PFSK-1 (cell line): ENCODE measurements around the gene QDPR.

Experiments used
- FOXP2 ChIP-seq: optimal IDR thresholded peaks from 2 replicates; pipeline ENCODE3; 2011; ENCODE audit warnings: borderline replicate concordance, control low read depth, inconsistent platforms; ENCODE audit not compliant: insufficient read depth; ENCODE audit errors: extremely low read length, extremely low read depth
- POLR2AphosphoS5 ChIP-seq: IDR thresholded peaks from 2 replicates; pipeline ENCODE4 v1.6.1; 2012; ENCODE audit warnings: low read depth, mild to moderate bottlenecking, control low read depth, low read length, moderate library complexity
- REST ChIP-seq, 2 experiments: IDR thresholded peaks; 2 replicates each; pipeline versions ENCODE4 v1.6.1 to v1.8.0; 2011 to 2012; ENCODE audit warnings: low read depth in 2 of 2, low read length in 2 of 2, control low read depth in 1 of 2, inconsistent platforms in 1 of 2, mild to moderate bottlenecking in 1 of 2, moderate library complexity in 1 of 2; ENCODE audit not compliant: insufficient read depth in 1 of 2
- SIN3A ChIP-seq: IDR thresholded peaks from 2 replicates; pipeline ENCODE4 v1.6.1; 2012; ENCODE audit warnings: mild to moderate bottlenecking, low read length, moderate library complexity, borderline replicate concordance; ENCODE audit not compliant: insufficient read depth
- TAF1 ChIP-seq: IDR thresholded peaks from 2 replicates; pipeline ENCODE4 v1.6.1; 2012; ENCODE audit warnings: low read length, control low read depth, borderline replicate concordance; ENCODE audit not compliant: insufficient read depth

Gene QDPR

DNA sequence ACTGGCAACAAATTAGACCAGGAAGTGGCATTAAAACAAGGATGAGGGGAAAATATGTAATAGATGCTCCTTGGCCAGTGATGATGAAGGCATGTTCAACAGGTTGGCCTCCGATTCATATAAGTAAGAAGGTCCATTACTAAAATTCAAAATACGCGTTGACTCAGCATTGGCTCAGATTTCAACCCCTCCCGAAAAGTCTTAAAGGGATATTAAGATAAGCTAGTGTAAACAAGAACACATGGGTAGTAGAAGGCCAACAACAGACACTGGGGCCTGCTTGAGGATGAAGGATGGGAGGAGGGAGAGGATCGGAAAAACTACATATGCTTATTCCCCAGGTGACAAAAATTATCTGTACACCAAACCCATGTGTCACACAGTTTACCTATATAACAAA lies 46.0 kb upstream of the QDPR start:
- TF ChIP-seq POLR2AphosphoS5 (no peak), TAF1 (no peak), FOXP2 (no peak), REST (IDR thresholded peaks at IDR 0.05; ENCODE audit: insufficient read depth in 1 of 2, low read depth in 2 of 2, low read length in 2 of 2) (no peak), SIN3A (no peak)

- TF ChIP-seq TAF1 (no peak), SIN3A (no peak), POLR2AphosphoS5 (no peak)
These were observed 44.6 kb upstream of the QDPR start for GRCh38 chr4:17556498-17556897.

GRCh38 chr4:17554568-17554967 lies 42.7 kb upstream of the QDPR start:
- no peak for TF ChIP-seq SIN3A
- no peak for TF ChIP-seq REST (IDR thresholded peaks at IDR 0.05; ENCODE audit: insufficient read depth in 1 of 2, low read depth in 2 of 2, low read length in 2 of 2)
- no peak for TF ChIP-seq POLR2AphosphoS5
- no peak for TF ChIP-seq FOXP2
- no peak for TF ChIP-seq TAF1

- no peak for TF ChIP-seq REST (IDR thresholded peaks at IDR 0.05; ENCODE audit: insufficient read depth in 1 of 2, low read depth in 2 of 2, low read length in 2 of 2)
- TF ChIP-seq SIN3A, result no peak
- no peak for TF ChIP-seq POLR2AphosphoS5
- TF ChIP-seq FOXP2, result no peak
These were observed 40.5 kb upstream of the QDPR start for GRCh38 chr4:17552427-17552826.

DNA sequence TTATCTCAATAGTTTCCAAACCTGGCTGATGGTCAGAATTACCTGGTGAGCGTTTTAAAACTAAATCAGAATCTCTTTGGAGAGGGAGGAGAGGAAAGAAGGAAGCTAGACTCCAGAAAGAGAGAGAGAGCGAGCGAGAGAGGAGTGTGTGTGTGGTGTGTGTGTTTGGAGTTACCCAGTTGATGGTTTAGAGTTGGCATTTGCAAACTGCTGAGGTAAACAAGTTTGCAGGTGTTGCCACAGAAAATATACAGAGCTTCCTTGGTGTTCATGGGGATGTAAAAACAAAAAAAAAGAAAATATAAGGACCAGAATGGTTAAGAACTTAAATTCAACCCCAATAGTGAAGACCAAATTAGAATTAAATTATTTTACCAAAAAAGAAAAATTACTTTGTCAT lies 38.7 kb upstream of the QDPR start:
- TF ChIP-seq SIN3A, result no peak
- TF ChIP-seq REST (IDR thresholded peaks at IDR 0.05; ENCODE audit: insufficient read depth in 1 of 2, low read depth in 2 of 2, low read length in 2 of 2), result no peak
- no peak for TF ChIP-seq TAF1
- TF ChIP-seq POLR2AphosphoS5, result no peak
- no peak for TF ChIP-seq FOXP2
